Measurements from ENCODE around the gene GPR153. TPM values are rescaled to one million over a fixed set of nuclear protein-coding genes. Genes with fewer than 3 reads are reported as not detected.
A peak's percentile ranks its signal among the peaks of the same experiment; 100 is the strongest.

GPR153 gene
- total and polyA plus RNA-seq, 2 of the 8 experiments (the other 6 are each of a cell fraction or from before 2014, with no cell fraction given), result 5.7 to 8.1 TPM

DNA sequence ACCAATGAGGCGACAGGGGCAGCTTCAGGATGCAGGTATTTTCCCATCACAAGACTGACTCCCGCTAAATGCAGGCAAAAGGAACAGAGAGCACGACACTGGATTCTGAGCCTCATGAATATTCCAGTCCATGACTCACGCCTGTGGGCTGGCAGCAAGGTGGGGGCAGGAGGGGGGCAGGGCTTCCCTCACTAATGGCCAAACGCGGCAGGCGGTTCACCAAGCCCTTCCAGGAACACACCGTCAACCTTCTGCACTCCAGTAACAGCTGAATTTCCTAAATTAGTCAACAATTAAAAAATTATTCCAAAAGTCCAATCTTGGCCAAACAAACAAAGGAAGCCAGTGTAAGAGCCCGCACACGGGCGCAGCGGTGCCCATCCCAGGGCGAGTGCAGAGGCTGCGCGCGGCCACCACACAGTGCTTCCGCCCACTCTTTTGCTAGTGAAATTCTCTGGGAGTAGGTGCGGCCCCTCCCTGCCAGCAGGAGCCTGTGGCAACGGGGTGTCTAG is 12.5 kb upstream of the GPR153 start:
- H2BK5ac ChIP-seq (ENCODE audit: low read depth, low read length), result no peak overlapping the region
- no peak overlapping the region; a peak in 1 of 8 replicates for H3K4me3 ChIP-seq (ENCODE audit: extremely low read depth in 1 of 4, insufficient read depth in 2 of 4, low read depth in 3 of 4, low read length in 4 of 4)
- DNase-seq (ENCODE audit: low read depth in 1 of 2, low spot score in 2 of 2) (no peak), FAIRE-seq (no peak)
- H3K4me2 ChIP-seq (ENCODE audit: insufficient read depth in 1 of 2, low read depth in 2 of 2, low read length in 2 of 2), result no peak overlapping the region
- H3K27me3 ChIP-seq (replicated peaks in 1 of 4; ENCODE audit: control insufficient read depth in 3 of 4, extremely low read depth in 1 of 4, insufficient read depth in 3 of 4, low read length in 3 of 4), result no peaks in the 10 kb centered on the region
- no peaks in the 10 kb centered on the region for H3K79me2 ChIP-seq (ENCODE audit: control insufficient read depth in 1 of 2, insufficient read depth in 2 of 2, low read length in 2 of 2)
- no peak overlapping the region for H3K27ac ChIP-seq (ENCODE audit: low read depth, low read length)
- H3K56ac ChIP-seq (replicated peaks; ENCODE audit: insufficient read length, low read depth, low read length), result no peak overlapping the region
- no peak overlapping the region; the same call in 1 of the 2 replicates for H2BK15ac ChIP-seq (ENCODE audit: low read length)
- no peak overlapping the region for H3K14ac ChIP-seq (ENCODE audit: insufficient read length)
- H2AK5ac ChIP-seq (ENCODE audit: low read depth, low read length), result 0 out of 2 replicates have a peak overlapping the region, but pooled peaks have one; percentile 9
- TF ChIP-seq JUND (IDR thresholded peaks at IDR 0.05; ENCODE audit: low read length) (peak; percentile 88), SIRT6 (IDR thresholded peaks at IDR 0.05; ENCODE audit: low read length) (no peak), ASH2L (IDR thresholded peaks at IDR 0.05; ENCODE audit: low read length) (no peak), SAP30 (IDR thresholded peaks at IDR 0.05; ENCODE audit: insufficient read depth, insufficient replicate concordance, low read length) (no peak), POU5F1 (IDR thresholded peaks at IDR 0.05; ENCODE audit: low read depth, low read length) (0 out of 2 replicates have a peak, but pooled peaks have one; percentile 61), JUN (IDR thresholded peaks at IDR 0.05; ENCODE audit: low read depth, low read length) (0 out of 2 replicates have a peak, but pooled peaks have one; percentile 29), TCF12 (IDR thresholded peaks at IDR 0.05; ENCODE audit: low read depth, low read length) (no peak), NRF1 (IDR thresholded peaks at IDR 0.05; ENCODE audit: low read depth, low read length) (no peak)
- ChIA-PET POLR2A (ENCODE audit: partially characterized antibody) (interaction anchor here (0.9 to 1.2 kb wide), 2 partner anchors 28 to 111 kb away, joined by 3 read pairs; no protein-coding TSS in a partner anchor), CTCF (ENCODE audit: partially characterized antibody) (interaction anchor here (0.6 to 5.9 kb wide), 20 partner anchors 9 to 239 kb away, joined by 3 to 28 read pairs (median 3); no protein-coding TSS in a partner anchor)
- no peak overlapping the region for H2BK20ac ChIP-seq (ENCODE audit: low read length)
- no peak overlapping the region for H4K5ac ChIP-seq (ENCODE audit: insufficient read length, low read depth, low read length)
- H3K4ac ChIP-seq (replicated peaks; ENCODE audit: insufficient read length, low read depth, low read length), result no peak overlapping the region
- 84% methylated on average over 17 of the region's 19 CpGs; no CpG with 5 or more reads in 1 of the 2 experiments for WGBS, 2 experiments (ENCODE audit: extremely low coverage in 1 of 2, insufficient coverage in 1 of 2, insufficient read length in 1 of 2, insufficient replicate concordance in 2 of 2, low coverage in 1 of 2, low lambda C conversion rate in 2 of 2, missing lambda C conversion rate in 1 of 2)
- no peak overlapping the region for H3K18ac ChIP-seq (ENCODE audit: extremely low read depth, low read length)
- H2BK120ac ChIP-seq (replicated peaks; ENCODE audit: low read depth, low read length), result no peak overlapping the region
- no peak overlapping the region for H2AFZ ChIP-seq (ENCODE audit: low read length)
- peak overlapping the region; percentile 35; the same call in 1 of the 2 replicates for H2BK12ac ChIP-seq (ENCODE audit: low read depth, low read length)
- peaks cover 3% of the 10 kb centered on the region; the same call in 1 of the 2 replicates for H3K79me1 ChIP-seq (ENCODE audit: low read depth, low read length)
- H3K23ac ChIP-seq (ENCODE audit: insufficient read length), result no peak overlapping the region
- no peak overlapping the region for H4K91ac ChIP-seq (replicated peaks; ENCODE audit: insufficient read length, low read length)
- H3K4me1 ChIP-seq (replicated peaks in 1 of 4; ENCODE audit: control insufficient read depth in 3 of 4, insufficient read depth in 4 of 4, low read length in 3 of 4), result peaks cover 0 to 28% (median 13%) of the 10 kb centered on the region in 4 experiments; a peak in 6 of 7 replicates
- no peak overlapping the region for H3K9ac ChIP-seq (replicated peaks in 1 of 4; ENCODE audit: extremely low read depth in 1 of 4, low read depth in 3 of 4, low read length in 3 of 4)
- no peaks in the 10 kb centered on the region for H3K9me3 ChIP-seq (ENCODE audit: insufficient read depth in 2 of 2, low read depth in 1 of 2, low read length in 1 of 2)
- H4K8ac ChIP-seq (ENCODE audit: extremely low read depth, insufficient read depth, low read length), result peak overlapping the region; percentile 35; the same call in 1 of the 2 replicates
- no peaks in the 10 kb centered on the region for H3K23me2 ChIP-seq (ENCODE audit: low read depth, low read length)
- no peaks in the 10 kb centered on the region; a peak in 2 of 8 replicates for H3K36me3 ChIP-seq (ENCODE audit: control insufficient read depth in 2 of 4, insufficient read depth in 4 of 4, low read length in 3 of 4)
- H4K20me1 ChIP-seq (replicated peaks in 1 of 2; ENCODE audit: control insufficient read depth in 1 of 2, insufficient read depth in 2 of 2, low read length in 2 of 2), result peaks cover 3 to 12% of the 10 kb centered on the region in 2 experiments

Measured in H1 (cell line).